ENCODE measurements around the gene OR9K2. TPM values are rescaled to one million over a fixed set of nuclear protein-coding genes. Genes with fewer than 3 reads are reported as not detected.
"Not testable (repeated sequence)": the region's sequence is repeated elsewhere in the genome, so short reads cannot be mapped to it uniquely, and the experiment has no call there.

Gene OR9K2
- not detected in 2 replicates for total RNA-seq
- polyA plus RNA-seq (2012) = not detected

GRCh38 chr12:55126106-55126505 lies at the start of gene OR9K2:
OR9K2 (plus strand) TSS chr12:55126406; CDS start chr12:55129835, 3,429 bp downstream.
- DNase-seq (ENCODE audit: low read depth) = no peak

DNA sequence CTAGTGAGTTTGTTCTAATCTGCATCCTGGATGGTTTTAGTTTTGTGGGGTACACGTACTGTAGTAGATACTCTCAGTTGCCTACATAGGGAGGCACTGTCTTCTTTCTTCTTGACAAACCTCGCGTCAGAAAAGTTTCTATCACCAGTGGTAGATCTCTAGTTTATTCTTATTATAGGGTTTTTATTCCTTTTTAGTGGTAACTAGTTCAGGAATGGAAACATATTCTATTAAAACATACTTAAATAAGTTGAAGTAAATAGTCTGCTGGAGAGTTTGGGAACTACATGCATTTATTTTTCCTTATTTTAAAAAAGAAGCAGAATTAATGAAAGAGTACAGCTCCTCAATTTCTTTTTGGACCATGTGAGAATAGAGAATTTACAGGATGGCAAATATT lies 33.6 kb upstream of the OR9K2 start:
- no peak for DNase-seq (ENCODE audit: low read depth)

DNA sequence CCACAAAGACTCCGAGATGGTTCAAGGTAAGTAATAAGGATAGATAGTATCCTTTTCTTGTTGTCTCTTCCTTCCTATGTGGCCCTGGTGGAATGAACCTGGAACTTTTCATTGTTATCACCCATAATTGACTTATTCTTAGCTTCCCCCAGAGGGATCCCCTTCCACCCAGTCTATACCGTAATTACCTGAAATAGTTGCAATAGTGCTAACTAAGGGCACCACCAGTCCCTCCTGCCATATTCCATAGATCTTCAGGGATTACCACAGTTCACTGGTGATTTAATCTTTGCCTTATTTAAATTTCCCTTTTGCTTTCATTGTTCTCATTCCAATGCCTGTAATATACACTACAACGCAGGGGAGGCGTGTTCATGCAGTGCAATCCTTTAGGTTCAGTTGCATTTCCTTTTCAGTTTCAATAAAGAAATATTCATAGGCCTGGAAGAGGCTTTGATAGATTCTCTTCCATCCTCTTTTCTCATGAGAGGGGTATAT lies 13.8 kb upstream of the OR9K2 start:
- DNase-seq (ENCODE audit: low read depth) = no peak

GRCh38 chr12:55116152-55116551 lies 10.1 kb upstream of the OR9K2 start:
- DNase-seq (ENCODE audit: low read depth) = no peak

DNA sequence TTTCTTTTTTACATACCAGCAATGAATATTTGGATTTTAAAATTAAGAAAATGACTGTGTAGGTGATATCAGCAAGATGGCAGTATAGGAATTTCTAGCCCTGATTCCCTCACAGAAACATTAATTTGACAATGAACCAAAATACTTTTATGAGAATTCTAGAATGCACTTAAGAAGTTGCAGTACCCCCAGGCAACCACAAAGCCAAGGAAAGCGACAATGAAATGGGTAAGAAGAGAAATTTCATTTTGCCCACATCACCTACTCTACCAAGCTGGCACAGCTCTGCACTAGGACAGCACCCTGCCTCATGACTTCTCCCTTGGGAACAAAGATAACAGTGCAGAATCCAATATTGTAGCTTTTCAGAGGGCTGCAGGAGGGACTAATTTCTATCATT lies 6.6 kb downstream of the OR9K2 start:
- DNase-seq (ENCODE audit: low read depth) = no peak

DNA sequence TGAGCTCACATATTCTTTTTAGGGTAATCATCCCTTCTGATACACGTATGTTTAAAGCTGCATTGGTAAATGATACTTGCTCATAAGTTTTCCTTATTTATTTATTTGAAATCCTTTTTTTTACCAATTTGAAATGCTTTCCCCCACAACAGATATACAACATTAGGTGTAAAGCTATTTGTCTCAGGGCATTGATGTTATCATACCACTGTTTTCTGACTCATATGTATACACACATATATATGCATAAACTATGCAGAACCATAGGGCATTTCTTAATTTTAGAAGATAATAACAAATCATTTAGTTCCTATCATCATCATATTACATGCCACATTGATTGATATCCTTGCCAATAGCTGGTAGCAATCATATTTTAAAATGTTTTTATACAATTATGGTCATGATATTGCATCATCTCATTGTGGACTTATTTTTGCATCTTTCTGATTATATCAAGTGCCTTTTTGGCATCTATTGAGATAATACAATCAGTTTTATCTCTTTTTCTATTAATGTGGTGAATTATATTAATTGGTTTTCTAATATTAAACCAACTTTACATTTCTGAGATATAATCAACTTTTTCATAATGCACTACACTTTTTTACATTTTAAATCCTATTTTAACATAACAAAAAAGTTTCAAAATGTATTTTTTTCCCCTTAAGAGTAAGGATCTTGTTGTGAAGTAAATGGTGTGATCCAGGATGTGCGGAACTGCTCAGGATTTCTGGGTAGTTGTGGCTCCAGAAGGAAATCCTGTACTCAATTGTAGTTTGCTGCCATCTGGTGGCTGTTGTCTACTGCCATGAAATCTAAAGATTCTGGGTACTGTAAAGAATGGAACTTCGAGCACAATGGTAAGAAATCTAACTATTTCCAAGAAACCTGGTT lies 16.7 kb downstream of the OR9K2 start:
- peak; percentile 62 for DNase-seq (ENCODE audit: low read depth)

DNA sequence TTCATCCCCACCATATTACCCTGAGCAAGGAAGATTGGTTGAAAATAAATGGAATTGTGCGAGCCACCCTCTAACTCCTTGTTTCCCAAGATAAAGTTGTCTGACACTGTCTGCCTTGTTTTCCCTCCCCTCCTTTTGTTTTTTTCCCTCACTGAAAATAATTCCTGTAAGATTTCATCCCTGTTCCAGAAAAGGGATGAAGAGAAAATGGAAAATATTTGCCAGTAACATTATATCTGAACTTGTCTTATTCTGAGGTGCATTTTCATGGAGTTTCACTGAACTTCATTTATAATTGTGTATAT lies 17.3 kb downstream of the OR9K2 start:
- no peak for DNase-seq (ENCODE audit: low read depth)

DNA sequence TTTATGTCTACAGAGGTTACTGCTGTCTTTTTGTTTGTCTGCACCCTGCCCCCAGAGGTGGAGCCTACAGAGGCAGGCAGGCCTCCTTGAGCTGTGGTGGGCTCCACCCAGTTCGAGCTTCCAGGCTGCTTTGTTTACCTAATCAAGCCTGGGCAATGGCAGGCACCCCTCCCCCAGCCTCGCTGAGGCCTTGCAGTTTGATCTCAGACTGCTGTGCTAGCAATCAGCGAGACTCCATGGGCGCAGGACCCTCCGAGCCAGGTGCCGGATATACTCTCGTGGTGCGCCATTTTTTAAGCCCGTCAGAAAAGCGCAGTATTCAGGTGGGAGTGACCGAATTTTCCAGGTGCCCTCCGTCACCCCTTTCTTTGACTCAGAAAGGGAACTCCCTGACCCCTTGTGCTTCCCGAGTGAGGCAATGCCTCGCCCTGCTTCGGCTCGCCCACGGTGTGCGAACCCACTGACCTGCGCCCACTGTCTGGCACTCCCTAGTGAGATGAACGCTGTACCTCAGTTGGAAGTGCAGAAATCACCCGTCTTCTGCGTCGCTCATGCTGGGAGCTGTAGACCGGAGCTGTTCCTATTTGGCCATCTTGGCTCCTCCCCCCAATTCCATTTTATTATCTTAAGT lies 40.9 kb downstream of the OR9K2 start:
- not testable (repeated sequence) for DNase-seq (ENCODE audit: low read depth)

DNA sequence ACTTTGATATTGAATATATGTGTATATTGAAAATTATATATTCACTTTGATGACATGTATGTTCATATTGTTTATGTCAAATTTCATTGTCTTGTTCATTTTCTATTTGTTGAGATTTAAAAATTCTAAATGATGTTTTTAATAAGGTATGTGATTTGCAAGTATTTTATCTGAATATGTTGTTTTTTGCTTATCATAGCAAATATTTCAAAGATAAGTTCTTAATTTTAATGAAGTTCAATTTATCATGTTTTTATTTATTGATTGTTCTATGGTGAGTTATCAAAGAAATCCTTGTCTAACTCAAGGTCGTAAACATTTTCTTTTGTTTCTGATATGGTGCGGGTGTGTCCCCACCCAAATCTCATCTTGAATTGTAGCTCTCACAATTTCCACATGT lies 45.2 kb downstream of the OR9K2 start:
- DNase-seq (ENCODE audit: low read depth) = no peak

DNA sequence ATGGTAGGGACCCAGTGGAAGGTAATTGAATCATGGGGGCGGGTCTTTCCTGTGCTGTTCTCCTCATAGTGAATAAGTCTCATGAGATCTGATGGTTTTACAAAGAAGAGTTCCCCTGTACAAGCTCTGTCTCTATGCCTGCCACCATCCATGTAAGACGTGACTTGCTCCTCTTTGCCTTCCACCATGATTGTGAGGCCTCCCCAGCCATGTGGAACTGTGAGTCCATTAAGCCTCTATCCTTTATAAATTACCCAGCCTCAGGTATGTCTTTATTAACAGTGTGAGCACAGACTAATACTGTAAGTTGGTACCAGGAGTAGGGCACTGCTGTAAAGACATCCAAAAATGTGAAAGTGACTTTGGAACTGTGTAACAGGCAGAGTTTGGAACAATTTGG lies 45.6 kb downstream of the OR9K2 start:
- DNase-seq (ENCODE audit: low read depth) = not testable (repeated sequence)

DNA sequence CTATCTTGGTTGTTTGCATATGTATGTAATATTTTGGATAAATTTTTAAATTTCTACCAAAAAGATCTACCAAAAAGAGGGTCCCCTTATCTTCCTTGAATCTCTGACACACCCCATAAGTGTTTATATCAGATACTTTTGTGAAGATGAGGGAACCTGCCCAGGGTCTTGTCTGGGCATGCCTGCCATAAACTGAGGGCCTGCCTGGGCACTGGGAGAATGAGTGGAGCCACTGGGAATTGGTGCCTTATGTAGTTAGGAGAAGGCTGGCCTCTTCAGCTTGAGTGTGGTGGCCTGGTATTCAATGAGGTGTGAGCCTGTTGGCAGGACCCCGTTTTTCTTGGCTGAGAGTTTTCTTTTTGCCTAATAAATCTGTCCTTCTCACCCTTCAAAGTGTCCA lies 46.5 kb downstream of the OR9K2 start:
- DNase-seq (ENCODE audit: low read depth) = no peak

DNA sequence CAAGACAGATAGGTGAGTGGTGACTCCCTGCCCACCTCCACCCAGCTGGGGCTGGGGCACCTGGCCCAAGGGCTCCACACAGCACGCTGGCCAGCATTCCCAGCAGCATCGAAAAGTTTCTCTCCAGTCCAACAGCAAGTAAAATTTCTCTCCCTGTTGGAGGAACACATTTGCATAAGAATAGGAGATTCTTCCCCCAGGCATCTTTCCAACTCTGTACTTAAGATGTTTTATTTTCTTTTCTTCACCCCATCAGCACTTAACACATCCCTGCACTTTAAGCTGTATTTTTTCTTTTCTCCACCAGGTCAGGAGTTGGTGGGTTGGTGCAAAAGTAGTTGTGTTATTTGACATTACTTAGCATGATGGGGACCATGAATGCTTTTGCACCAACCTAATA lies 47.2 kb downstream of the OR9K2 start:
- DNase-seq (ENCODE audit: low read depth) = no peak

Other genes with a start within 250 kb of the OR9K2 start
- gene TESPA1, start 141.6 kb upstream of the OR9K2 start, total RNA-seq = not detected in 2 replicates
- not detected in 2 replicates for gene NEUROD4, start 106.4 kb upstream of the OR9K2 start, total RNA-seq
- not detected in 2 replicates for gene OR10A7, start 94.6 kb downstream of the OR9K2 start, total RNA-seq
- gene OR6C74, start 118.2 kb downstream of the OR9K2 start, total RNA-seq = not detected in 2 replicates
- gene OR6C6, start 170.2 kb downstream of the OR9K2 start, total RNA-seq = not detected in 2 replicates
- gene OR6C1, start 187.9 kb downstream of the OR9K2 start, total RNA-seq = not detected in 2 replicates
- not detected in 2 replicates for gene OR6C3, start 204.3 kb downstream of the OR9K2 start, total RNA-seq
- not detected in 2 replicates for gene OR6C75, start 236.6 kb downstream of the OR9K2 start, total RNA-seq

Measured in myocyte (in vitro differentiated cells).